IMR-90 (cell line): ENCODE data around the gene CYP27B1. TPM values are rescaled to one million over a fixed set of nuclear protein-coding genes. Genes with fewer than 3 reads are reported as not detected.

Experiments used
- ATAC-seq: fragments of 200-7000 bp; cut with Tn5 transposase; 2 replicates; pipeline ENCODE4 v1.9.1; 2020; ENCODE audit warnings: low read depth, mild to moderate bottlenecking, moderate library complexity
- BruUV-seq: library from RNA; stranded (reverse); fragments of 400-500 nt; replicated peaks from 2 replicates; lab custom pipeline; 2021; lab: Mats Ljungman, UMichigan
- CTCF ChIA-PET: fragments of 300-600 bp; formaldehyde crosslinking; extraction: SDS; loops from one replicate; lab custom pipeline; 2021; ENCODE audit warnings: antibody characterized with exemption; lab: Yijun Ruan, JAX
- POLR2A ChIA-PET: fragments of 300-600 bp; sonication (Branson Sonifier 250); formaldehyde crosslinking; loops from one replicate; lab custom pipeline; 2022; ENCODE audit warnings: antibody characterized with exemption; ENCODE audit not compliant: unreplicated experiment; lab: Charles Lee
- DNase-seq: peaks from one replicate; pipeline ENCODE4 v3.0.0; 2013
- H2AFZ ChIP-seq: replicated peaks from 2 replicates; pipeline ENCODE3; 2013; ENCODE audit warnings: low read length, mild to moderate bottlenecking; ENCODE audit not compliant: poor library complexity
- H2AK5ac ChIP-seq: 2 replicates; pipeline ENCODE4 v1.6.1; 2013; ENCODE audit warnings: low read depth, low read length, inconsistent platforms
- H2AK9ac ChIP-seq: replicated peaks from 2 replicates; pipeline ENCODE3; 2013; ENCODE audit warnings: mild to moderate bottlenecking, low read depth, low read length, moderate library complexity; ENCODE audit not compliant: poor library complexity
- H2BK120ac ChIP-seq: 2 replicates; pipeline ENCODE4 v1.6.1; 2013; ENCODE audit warnings: low read depth, low read length, inconsistent platforms
- H2BK15ac ChIP-seq: 3 replicates; pipeline ENCODE4 v1.6.1; 2013; ENCODE audit warnings: low read depth, low read length, inconsistent platforms
- H2BK20ac ChIP-seq: 2 replicates; pipeline ENCODE4 v1.6.1; 2013; ENCODE audit warnings: low read depth, mild to moderate bottlenecking, inconsistent platforms, low read length, moderate library complexity
- H2BK5ac ChIP-seq: 2 replicates; pipeline ENCODE4 v1.6.1; 2013; ENCODE audit warnings: mild to moderate bottlenecking, low read depth, low read length, inconsistent platforms; ENCODE audit not compliant: poor library complexity, severe bottlenecking
- H3K14ac ChIP-seq: replicated peaks from 2 replicates; pipeline ENCODE4 v1.6.1; 2013; ENCODE audit warnings: low read depth, low read length, inconsistent platforms
- H3K18ac ChIP-seq: 2 replicates; pipeline ENCODE4 v1.6.1; 2013; ENCODE audit warnings: low read depth, low read length, control low read depth
- H3K23ac ChIP-seq: 2 replicates; pipeline ENCODE4 v1.6.1; 2013; ENCODE audit warnings: low read depth, low read length, inconsistent platforms
- H3K27ac ChIP-seq: 2 replicates; pipeline ENCODE4 v1.5.1; 2013; ENCODE audit warnings: mild to moderate bottlenecking, control low read depth, low read length; ENCODE audit not compliant: insufficient read depth
- H3K27me3 ChIP-seq: 2 replicates; pipeline ENCODE4 v1.6.1; 2013; ENCODE audit warnings: low read length; ENCODE audit not compliant: control insufficient read depth, insufficient read depth
- H3K36me3 ChIP-seq: 2 replicates; pipeline ENCODE4 v1.6.1; 2013; ENCODE audit warnings: low read length, mixed read lengths; ENCODE audit not compliant: control insufficient read depth, insufficient read depth
- H3K4ac ChIP-seq: 2 replicates; pipeline ENCODE4 v1.6.1; 2013; ENCODE audit warnings: low read depth, low read length, inconsistent platforms
- H3K4me1 ChIP-seq: 2 replicates; pipeline ENCODE4 v1.6.1; 2013; ENCODE audit warnings: low read length, mixed read lengths; ENCODE audit not compliant: control insufficient read depth, insufficient read depth
- H3K4me2 ChIP-seq: 2 replicates; pipeline ENCODE4 v1.6.1; 2013; ENCODE audit warnings: low read depth, mild to moderate bottlenecking, control low read depth, low read length, moderate library complexity
- H3K4me3 ChIP-seq: 2 replicates; pipeline ENCODE4 v1.5.1; 2013; ENCODE audit warnings: low read depth, mild to moderate bottlenecking, control low read depth, low read length, moderate library complexity; ENCODE audit not compliant: insufficient read depth
- H3K56ac ChIP-seq: 2 replicates; pipeline ENCODE4 v1.6.1; 2013; ENCODE audit warnings: low read length, inconsistent platforms; ENCODE audit not compliant: insufficient read depth; ENCODE audit errors: extremely low read depth
- H3K79me1 ChIP-seq, 2 experiments: 2 replicates each; pipeline ENCODE4 v1.6.1; 2013; ENCODE audit warnings: low read length in 2 of 2, inconsistent platforms in 1 of 2, low read depth in 1 of 2
- H3K9ac ChIP-seq: 2 replicates; pipeline ENCODE4 v1.6.1; 2013; ENCODE audit warnings: low read depth, low read length, control low read depth
- H3K9me1 ChIP-seq: 2 replicates; pipeline ENCODE4 v1.6.1; 2013; ENCODE audit warnings: low read length, inconsistent platforms; ENCODE audit not compliant: insufficient read depth
- H3K9me3 ChIP-seq: 2 replicates; pipeline ENCODE4 v1.6.1; 2013; ENCODE audit warnings: low read length; ENCODE audit not compliant: control insufficient read depth, insufficient read depth
- H4K20me1 ChIP-seq: 2 replicates; pipeline ENCODE4 v1.6.1; 2013; ENCODE audit warnings: low read length, inconsistent platforms; ENCODE audit not compliant: insufficient read depth
- H4K5ac ChIP-seq: 2 replicates; pipeline ENCODE4 v1.6.1; 2013; ENCODE audit warnings: mild to moderate bottlenecking, low read depth, low read length, control low read depth
- H4K8ac ChIP-seq, 2 experiments: 2 replicates each; pipeline ENCODE4 v1.6.1; 2013; ENCODE audit warnings: low read depth in 2 of 2, low read length in 2 of 2, control low read depth in 1 of 2, inconsistent platforms in 1 of 2
- H4K91ac ChIP-seq: 2 replicates; pipeline ENCODE4 v1.6.1; 2013; ENCODE audit warnings: low read depth, low read length, inconsistent platforms; ENCODE audit not compliant: insufficient read depth
- CEBPB ChIP-seq: IDR thresholded peaks from 2 replicates; pipeline ENCODE4 v1.6.1; 2012; ENCODE audit warnings: low read depth, low read length, improper control_type of control experiment
- CHD1 ChIP-seq: IDR thresholded peaks from 2 replicates; pipeline ENCODE4 v1.6.1; 2012; ENCODE audit warnings: low read depth, low read length, improper control_type of control experiment
- CTCF ChIP-seq: conservative IDR thresholded peaks from 2 replicates; pipeline ENCODE4 v1.5.1; 2012; ENCODE audit warnings: mild to moderate bottlenecking, low read depth, low read length, improper control_type of control experiment
- NFE2L2 ChIP-seq: fragments of 150-350 bp; IDR thresholded peaks from 2 replicates; pipeline ENCODE4 v1.6.1; 2016; ENCODE audit warnings: low read depth, mild to moderate bottlenecking, low read length
- POLR2A ChIP-seq: IDR thresholded peaks from 2 replicates; pipeline ENCODE4 v1.6.1; 2012; ENCODE audit warnings: mild to moderate bottlenecking, low read depth, low read length
- RCOR1 ChIP-seq: IDR thresholded peaks from 2 replicates; pipeline ENCODE4 v1.6.1; 2012; ENCODE audit warnings: mild to moderate bottlenecking, low read length, improper control_type of control experiment; ENCODE audit not compliant: insufficient replicate concordance
- WGBS, 2 experiments: methylation state at CpG; one replicate each; pipeline versions ENCODE4 v1.1.5 to v1.1.7; 2013; ENCODE audit warnings: missing lambda C conversion rate in 2 of 2; ENCODE audit not compliant: insufficient read length in 1 of 2; ENCODE audit errors: extremely low coverage in 2 of 2; 5-methylcytosine and 5-hydroxymethylcytosine counted together
- dilution Hi-C: fragments of 300-500 bp; cut with HindIII; formaldehyde crosslinking; loops from one replicate; pipeline ENCODE4 v1.14.3; 2018; ENCODE audit warnings: low sequenced_read_pairs; ENCODE audit not compliant: unreplicated experiment
- in situ Hi-C: fragments of 300-500 bp; cut with MboI; formaldehyde crosslinking; loops from 3 replicates; pipeline ENCODE4 v1.14.3; 2019; ENCODE audit warnings: low sequenced_read_pairs, inconsistent platforms, mixed read lengths
- intact Hi-C: fragments of 100-400 bp; cut with micrococcal nuclease; formaldehyde crosslinking; loops from 2 replicates; pipeline ENCODE4 v1.10.0; 2022
- polyA plus RNA-seq, 3 experiments: library from polyadenylated mRNA; depleted of rRNA; stranded (reverse); fragments of >200 nt; gene quantifications; 2 replicates each; pipeline ENCODE4 v1.2.3, GENCODE V29; 2012; ENCODE audit warnings: low replicate concordance in 1 of 3
- total RNA-seq: library from RNA; depleted of rRNA; stranded (reverse); fragments of >200 nt; gene quantifications from 2 replicates; pipeline ENCODE4 v1.2.3, GENCODE V29; 2012
- TF ChIP-seq, protein P1 (sequence below): fragments of 150-350 bp; IDR thresholded peaks from 2 replicates; pipeline ENCODE4 v1.6.1; 2017; ENCODE audit warnings: mild to moderate bottlenecking, antibody characterized with exemption, low read length, low read depth

CYP27B1 gene
- total and polyA plus RNA-seq, 2 of the 4 experiments (the other 2 are of a cell fraction) = 0.36 to 1.3 TPM

- ChIA-PET POLR2A (no interaction called here), CTCF (interaction anchor here (0.9 kb wide), 1 partner anchor 9 kb away, joined by 4 read pairs; no protein-coding TSS in a partner anchor)
- Histone ChIP-seq H3K23ac (no peak overlapping the region), H3K27me3 (no peaks in the 10 kb centered on the region), H4K8ac (no peak overlapping the region), H3K9me1 (0 out of 2 replicates have a peak, but pooled peaks cover 3% of the 10 kb centered on the region), H2BK20ac (no peak overlapping the region), H2AK9ac (no peak overlapping the region), H2BK120ac (no peak overlapping the region), H3K14ac (no peak overlapping the region), H3K18ac (no peak overlapping the region), H3K4me3 (no peak overlapping the region), H3K36me3 (peaks cover 56% of the 10 kb centered on the region), H4K5ac (no peak overlapping the region), H4K20me1 (no peaks in the 10 kb centered on the region), H3K4me1 (no peaks in the 10 kb centered on the region), H3K9me3 (no peaks in the 10 kb centered on the region), H4K91ac (no peak overlapping the region), H2AK5ac (no peak overlapping the region), H3K9ac (no peak overlapping the region), H3K27ac (no peak overlapping the region), H2BK5ac (no peak overlapping the region), H3K79me1 (no peaks in the 10 kb centered on the region; a peak in 1 of 4 replicates), H3K4ac (no peak overlapping the region), H3K56ac (no peak overlapping the region), H2BK15ac (no peak overlapping the region), H3K4me2 (no peak overlapping the region), H2AFZ (no peak overlapping the region)
- no CpG with 5 or more reads among the region's 4 CpGs for WGBS, 2 experiments
- DNase-seq = no peak
- dilution Hi-C loops (no loop called here), in situ Hi-C loops (no loop called here), intact Hi-C loops (no loop called here)
- ATAC-seq = no peak
- TF ChIP-seq CEBPB = no peak
- no peak for TF ChIP-seq CHD1
- TF ChIP-seq RCOR1 = no peak
- TF ChIP-seq CTCF = no peak
- TF ChIP-seq POLR2A = no peak
- TF ChIP-seq NFE2L2 = no peak
- TF ChIP-seq, protein P1, sequence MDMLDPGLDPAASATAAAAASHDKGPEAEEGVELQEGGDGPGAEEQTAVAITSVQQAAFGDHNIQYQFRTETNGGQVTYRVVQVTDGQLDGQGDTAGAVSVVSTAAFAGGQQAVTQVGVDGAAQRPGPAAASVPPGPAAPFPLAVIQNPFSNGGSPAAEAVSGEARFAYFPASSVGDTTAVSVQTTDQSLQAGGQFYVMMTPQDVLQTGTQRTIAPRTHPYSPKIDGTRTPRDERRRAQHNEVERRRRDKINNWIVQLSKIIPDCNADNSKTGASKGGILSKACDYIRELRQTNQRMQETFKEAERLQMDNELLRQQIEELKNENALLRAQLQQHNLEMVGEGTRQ = no peak
- no TSS peak for BruUV-seq
Measured at GRCh38 chr12:57716305-57716704, 50.6 kb downstream of the CYP27B1 start.
